Activated CD4-positive, alpha-beta T cell treated with anti-CD3 and anti-CD28 coated beads, Interleukin-2, amount 10 ng/mL, durations not matched to agents 24 days and 14 days (primary cell): ENCODE measurements around the gene CNTN4. TPM values are rescaled to one million over a fixed set of nuclear protein-coding genes. Genes with fewer than 3 reads are reported as not detected.
"Not testable (repeated sequence)": the region's sequence is repeated elsewhere in the genome, so short reads cannot be mapped to it uniquely, and the experiment has no call there.

Source experiments
- DNase-seq: peaks from one replicate; pipeline ENCODE4 v3.0.0; 2022
- H3K27ac Mint-ChIP-seq: one replicate; pipeline ENCODE4 v1.8.0; 2022; ENCODE audit warnings: mild to moderate bottlenecking, mixed read lengths
- H3K27me3 Mint-ChIP-seq: one replicate; pipeline ENCODE4 v1.8.0; 2022; ENCODE audit warnings: mixed read lengths
- H3K36me3 Mint-ChIP-seq: one replicate; pipeline ENCODE4 v1.8.0; 2022; ENCODE audit warnings: low read depth, mild to moderate bottlenecking, mixed read lengths
- H3K4me1 Mint-ChIP-seq: one replicate; pipeline ENCODE4 v1.8.0; 2021; ENCODE audit warnings: mixed read lengths
- H3K4me3 Mint-ChIP-seq: one replicate; pipeline ENCODE4 v1.8.0; 2022; ENCODE audit warnings: mild to moderate bottlenecking, moderate library complexity, mixed read lengths
- H3K9me3 Mint-ChIP-seq: one replicate; pipeline ENCODE4 v1.8.0; 2021; ENCODE audit warnings: mixed read lengths
- intact Hi-C: fragments of 100-400 bp; cut with micrococcal nuclease; formaldehyde crosslinking; loops from one replicate; pipeline ENCODE4 v1.15.1; 2023
- total RNA-seq: library from RNA; stranded (reverse); gene quantifications from 2 replicates; pipeline ENCODE4 v1.2.3, GENCODE V29; 2022

Gene CNTN4
- total RNA-seq, 1 donor from 2014 or later = not detected

GRCh38 chr3:2908693-2909351 lies 810.2 kb downstream of the CNTN4 start:
- no peaks in the 10 kb centered on the region for H3K36me3 Mint-ChIP-seq
- H3K4me3 Mint-ChIP-seq = no peak overlapping the region
- DNase-seq = no peak
- H3K27ac Mint-ChIP-seq = no peak overlapping the region
- intact Hi-C loops = no loop called here
- H3K9me3 Mint-ChIP-seq = no peaks in the 10 kb centered on the region
- H3K27me3 Mint-ChIP-seq = peaks cover 4% of the 10 kb centered on the region
- H3K4me1 Mint-ChIP-seq = no peaks in the 10 kb centered on the region

GRCh38 chr3:2910997-2911396 lies 812.3 kb downstream of the CNTN4 start:
- intact Hi-C loops = no loop called here
- Mint-ChIP-seq H3K27ac (no peak overlapping the region), H3K9me3 (no peaks in the 10 kb centered on the region), H3K27me3 (peaks cover 4% of the 10 kb centered on the region), H3K4me1 (no peaks in the 10 kb centered on the region), H3K36me3 (no peaks in the 10 kb centered on the region), H3K4me3 (no peak overlapping the region)
- no peak for DNase-seq

GRCh38 chr3:2915826-2916225 lies 817.2 kb downstream of the CNTN4 start:
- DNase-seq = no peak
- Mint-ChIP-seq H3K9me3 (no peaks in the 10 kb centered on the region), H3K4me3 (no peak overlapping the region), H3K27ac (no peak overlapping the region), H3K27me3 (peaks cover 4% of the 10 kb centered on the region), H3K4me1 (no peaks in the 10 kb centered on the region), H3K36me3 (no peaks in the 10 kb centered on the region)
- intact Hi-C loops = no loop called here

- H3K4me3 Mint-ChIP-seq, H3K9me3 Mint-ChIP-seq, H3K27me3 Mint-ChIP-seq, DNase-seq, H3K4me1 Mint-ChIP-seq, intact Hi-C loops, H3K27ac Mint-ChIP-seq, H3K36me3 Mint-ChIP-seq: not testable (repeated sequence)
Observed at GRCh38 chr3:2916640-2917039, 818.0 kb downstream of the CNTN4 start.

- Mint-ChIP-seq H3K4me3 (no peak overlapping the region), H3K4me1 (no peaks in the 10 kb centered on the region), H3K9me3 (no peaks in the 10 kb centered on the region), H3K27me3 (no peaks in the 10 kb centered on the region), H3K36me3 (no peaks in the 10 kb centered on the region), H3K27ac (no peak overlapping the region)
- intact Hi-C loops = no loop called here
- DNase-seq = no peak
Observed at GRCh38 chr3:2920103-2920502, 821.4 kb downstream of the CNTN4 start.

- no peak for DNase-seq
- Mint-ChIP-seq H3K27ac (no peak overlapping the region), H3K9me3 (no peaks in the 10 kb centered on the region), H3K36me3 (no peaks in the 10 kb centered on the region), H3K27me3 (no peaks in the 10 kb centered on the region), H3K4me1 (no peaks in the 10 kb centered on the region), H3K4me3 (no peak overlapping the region)
- intact Hi-C loops = no loop called here
Observed at GRCh38 chr3:2921452-2921851, 822.8 kb downstream of the CNTN4 start.

GRCh38 chr3:2921903-2922302 lies 823.2 kb downstream of the CNTN4 start:
- intact Hi-C loops = no loop called here

GRCh38 chr3:2923390-2923789 lies 824.7 kb downstream of the CNTN4 start:
- Mint-ChIP-seq H3K4me3 (no peak overlapping the region), H3K27ac (no peak overlapping the region)
- intact Hi-C loops = no loop called here

More at GRCh38 chr3:2921903-2922302, 823.2 kb downstream of the CNTN4 start:
- Mint-ChIP-seq H3K4me3 (no peak overlapping the region), H3K9me3 (no peaks in the 10 kb centered on the region), H3K36me3 (no peaks in the 10 kb centered on the region), H3K27ac (no peak overlapping the region), H3K4me1 (no peaks in the 10 kb centered on the region), H3K27me3 (no peaks in the 10 kb centered on the region)
- DNase-seq = no peak

GRCh38 chr3:2927259-2927658 lies 828.6 kb downstream of the CNTN4 start:
- H3K27ac Mint-ChIP-seq = no peak overlapping the region
- H3K36me3 Mint-ChIP-seq = no peaks in the 10 kb centered on the region
- H3K4me1 Mint-ChIP-seq = no peaks in the 10 kb centered on the region
- no peaks in the 10 kb centered on the region for H3K9me3 Mint-ChIP-seq
- intact Hi-C loops = no loop called here
- H3K27me3 Mint-ChIP-seq = no peaks in the 10 kb centered on the region
- no peak overlapping the region for H3K4me3 Mint-ChIP-seq
- DNase-seq = no peak

More at GRCh38 chr3:2923390-2923789, 824.7 kb downstream of the CNTN4 start:
- H3K4me1 Mint-ChIP-seq = no peaks in the 10 kb centered on the region
- H3K9me3 Mint-ChIP-seq = no peaks in the 10 kb centered on the region
- H3K36me3 Mint-ChIP-seq = no peaks in the 10 kb centered on the region
- no peaks in the 10 kb centered on the region for H3K27me3 Mint-ChIP-seq
- DNase-seq = no peak

GRCh38 chr3:2929574-2929973 lies 830.9 kb downstream of the CNTN4 start:
- intact Hi-C loops = no loop called here
- no peaks in the 10 kb centered on the region for H3K4me1 Mint-ChIP-seq
- no peak overlapping the region for H3K4me3 Mint-ChIP-seq
- no peaks in the 10 kb centered on the region for H3K27me3 Mint-ChIP-seq
- H3K27ac Mint-ChIP-seq = no peak overlapping the region
- no peak for DNase-seq
- no peaks in the 10 kb centered on the region for H3K9me3 Mint-ChIP-seq
- no peaks in the 10 kb centered on the region for H3K36me3 Mint-ChIP-seq

- intact Hi-C loops = no loop called here
- Mint-ChIP-seq H3K9me3 (no peaks in the 10 kb centered on the region), H3K27ac (no peak overlapping the region), H3K27me3 (no peaks in the 10 kb centered on the region), H3K4me3 (no peak overlapping the region), H3K4me1 (no peaks in the 10 kb centered on the region), H3K36me3 (no peaks in the 10 kb centered on the region)
- DNase-seq = no peak
Observed at GRCh38 chr3:2931265-2931664, 832.6 kb downstream of the CNTN4 start.

- DNase-seq = no peak
- Mint-ChIP-seq H3K4me3 (no peak overlapping the region), H3K4me1 (peaks cover 2% of the 10 kb centered on the region), H3K36me3 (no peaks in the 10 kb centered on the region), H3K9me3 (no peaks in the 10 kb centered on the region), H3K27ac (no peak overlapping the region), H3K27me3 (no peaks in the 10 kb centered on the region)
- intact Hi-C loops = no loop called here
Observed at GRCh38 chr3:2934541-2934940, 835.9 kb downstream of the CNTN4 start.

- DNase-seq = no peak
- H3K4me3 Mint-ChIP-seq = no peak overlapping the region
- peaks cover 2% of the 10 kb centered on the region for H3K4me1 Mint-ChIP-seq
- no peaks in the 10 kb centered on the region for H3K27me3 Mint-ChIP-seq
- no peaks in the 10 kb centered on the region for H3K36me3 Mint-ChIP-seq
- H3K9me3 Mint-ChIP-seq = no peaks in the 10 kb centered on the region
- intact Hi-C loops = no loop called here
- H3K27ac Mint-ChIP-seq = no peak overlapping the region
Observed at GRCh38 chr3:2937055-2937454, 838.4 kb downstream of the CNTN4 start.

GRCh38 chr3:2937592-2937991 lies 838.9 kb downstream of the CNTN4 start:
- H3K36me3 Mint-ChIP-seq = no peaks in the 10 kb centered on the region
- DNase-seq = no peak
- intact Hi-C loops = no loop called here
- H3K4me3 Mint-ChIP-seq = no peak overlapping the region
- H3K4me1 Mint-ChIP-seq = peaks cover 2% of the 10 kb centered on the region
- H3K27ac Mint-ChIP-seq = no peak overlapping the region
- no peaks in the 10 kb centered on the region for H3K9me3 Mint-ChIP-seq
- H3K27me3 Mint-ChIP-seq = no peaks in the 10 kb centered on the region

GRCh38 chr3:2938711-2939110 lies 840.0 kb downstream of the CNTN4 start:
- H3K4me3 Mint-ChIP-seq = no peak overlapping the region

More at GRCh38 chr3:2938711-2939110, 840.0 kb downstream of the CNTN4 start:
- no peaks in the 10 kb centered on the region for H3K27me3 Mint-ChIP-seq
- no peak overlapping the region for H3K27ac Mint-ChIP-seq
- intact Hi-C loops = no loop called here
- H3K9me3 Mint-ChIP-seq = no peaks in the 10 kb centered on the region
- no peaks in the 10 kb centered on the region for H3K36me3 Mint-ChIP-seq
- H3K4me1 Mint-ChIP-seq = peaks cover 2% of the 10 kb centered on the region
- no peak for DNase-seq
